CD14-positive monocyte (primary cell): ENCODE results near the gene ETV1. TPM values are rescaled to one million over a fixed set of nuclear protein-coding genes. Genes with fewer than 3 reads are reported as not detected.

Source experiments
- DNase-seq, 3 donors: peaks; one replicate each; pipeline ENCODE4 v3.0.0-alpha.2; 2011 to 2022
- H2AFZ ChIP-seq: 2 replicates; pipeline ENCODE4 v1.6.0; 2012; ENCODE audit warnings: mild to moderate bottlenecking, low read depth, low read length, inconsistent platforms; ENCODE audit not compliant: insufficient read depth, poor library complexity, severe bottlenecking
- H3K27ac ChIP-seq, 2 donors: 1 replicate in 1 of 2; 2 replicates in 1 of 2; pipeline ENCODE4 v1.5.1; 2012 to 2013; ENCODE audit warnings: low read length in 2 of 2, control low read depth in 1 of 2, inconsistent platforms in 1 of 2, low read depth in 1 of 2, mild to moderate bottlenecking in 1 of 2
- H3K27me3 ChIP-seq, 2 donors: one replicate each; pipeline versions ENCODE4 v1.6.0 to v1.6.1; 2011 to 2013; ENCODE audit warnings: low read length in 2 of 2; ENCODE audit not compliant: control insufficient read depth in 2 of 2, insufficient read depth in 2 of 2
- H3K36me3 ChIP-seq, 2 donors: replicated peaks in 1 of 2; 1 replicate in 1 of 2; 2 replicates in 1 of 2; pipeline versions ENCODE4 v1.5.1 to v1.6.1; 2012 to 2013; ENCODE audit warnings: low read length in 2 of 2, control low read depth in 1 of 2, inconsistent platforms in 1 of 2, mild to moderate bottlenecking in 1 of 2; ENCODE audit not compliant: insufficient read depth in 2 of 2, control insufficient read depth in 1 of 2
- H3K4me1 ChIP-seq, 2 donors: 1 replicate in 1 of 2; 2 replicates in 1 of 2; pipeline versions ENCODE4 v1.5.1 to v1.6.1; 2012 to 2013; ENCODE audit warnings: low read length in 2 of 2, control low read depth in 1 of 2, inconsistent platforms in 1 of 2, mild to moderate bottlenecking in 1 of 2, moderate library complexity in 1 of 2; ENCODE audit not compliant: insufficient read depth in 2 of 2, control insufficient read depth in 1 of 2
- H3K4me2 ChIP-seq: replicated peaks from 2 replicates; pipeline ENCODE3; 2012; ENCODE audit warnings: low read length, moderate library complexity, mild to moderate bottlenecking; ENCODE audit not compliant: poor library complexity, severe bottlenecking; ENCODE audit errors: extremely low read depth
- H3K4me3 ChIP-seq, 3 experiments: fragments of 200-600 bp in 1 of 3; sonication (generic) in 1 of 3; replicated peaks in 1 of 3; 1 replicate in 2 of 3; 2 replicates in 1 of 3; pipeline ENCODE4 v1.5.1; 2011 to 2013; ENCODE audit warnings: low read length in 3 of 3, mild to moderate bottlenecking in 3 of 3, control low read depth in 2 of 3, low read depth in 2 of 3, inconsistent platforms in 1 of 3, moderate library complexity in 1 of 3
- H3K79me2 ChIP-seq: 2 replicates; pipeline ENCODE4 v1.6.0; 2012; ENCODE audit warnings: mild to moderate bottlenecking, control low read depth, inconsistent platforms, low read length, moderate library complexity; ENCODE audit not compliant: insufficient read depth
- H3K9ac ChIP-seq: 2 replicates; pipeline ENCODE4 v1.6.0; 2017; ENCODE audit warnings: low read length, mild to moderate bottlenecking; ENCODE audit not compliant: insufficient read depth, poor library complexity, severe bottlenecking
- H3K9me3 ChIP-seq, 2 donors: replicated peaks in 1 of 2; 1 replicate in 1 of 2; 2 replicates in 1 of 2; pipeline versions ENCODE4 v1.5.1 to v1.6.1; 2012 to 2013; ENCODE audit warnings: low read length in 2 of 2, control low read depth in 1 of 2; ENCODE audit not compliant: control insufficient read depth in 1 of 2, insufficient read depth in 1 of 2
- H4K20me1 ChIP-seq: 2 replicates; pipeline ENCODE4 v1.6.0; 2012; ENCODE audit warnings: mild to moderate bottlenecking, low read length, control low read depth, moderate library complexity; ENCODE audit not compliant: insufficient read depth
- H3K27ac Mint-ChIP-seq, 7 donors: one replicate each; pipeline ENCODE4 v1.8.0; 2020; ENCODE audit warnings: mild to moderate bottlenecking in 7 of 7, mixed read lengths in 7 of 7, moderate library complexity in 6 of 7, inconsistent platforms in 2 of 7
- H3K27me3 Mint-ChIP-seq, 3 donors: one replicate each; pipeline ENCODE4 v1.8.0; 2021 to 2022; ENCODE audit warnings: low read depth in 3 of 3, mild to moderate bottlenecking in 3 of 3, mixed read lengths in 3 of 3, moderate library complexity in 3 of 3, inconsistent platforms in 1 of 3
- H3K36me3 Mint-ChIP-seq, 2 donors: one replicate each; pipeline ENCODE4 v1.8.0; 2020; ENCODE audit warnings: mixed read lengths in 2 of 2, inconsistent platforms in 1 of 2, mild to moderate bottlenecking in 1 of 2
- H3K4me1 Mint-ChIP-seq: one replicate; pipeline ENCODE4 v1.8.0; 2020; ENCODE audit warnings: mild to moderate bottlenecking, mixed read lengths
- H3K4me3 Mint-ChIP-seq, 2 donors: one replicate each; pipeline ENCODE4 v1.8.0; 2020; ENCODE audit warnings: mild to moderate bottlenecking in 2 of 2, mixed read lengths in 2 of 2, moderate library complexity in 1 of 2
- H3K9me3 Mint-ChIP-seq, 7 donors: one replicate each; pipeline ENCODE4 v1.8.0; 2020 to 2022; ENCODE audit warnings: mixed read lengths in 7 of 7, mild to moderate bottlenecking in 6 of 7, moderate library complexity in 6 of 7, inconsistent platforms in 2 of 7
- WGBS: methylation state at CpG from one replicate; pipeline ENCODE4 v1.1.5; 2013; ENCODE audit warnings: missing lambda C conversion rate; ENCODE audit not compliant: insufficient coverage; 5-methylcytosine and 5-hydroxymethylcytosine counted together
- intact Hi-C, 2 donors: fragments of 100-400 bp; cut with micrococcal nuclease; formaldehyde crosslinking; loops; one replicate each; pipeline versions ENCODE4 v1.15.0 to v1.15.1; 2023
- polyA plus RNA-seq, 3 donors: library from polyadenylated mRNA; depleted of rRNA in 1 of 3; unstranded in 2 of 3; stranded (reverse) in 1 of 3; fragments of 300-500 nt in 2 of 3; fragments of >200 nt in 1 of 3; fragmentation: Illumina TruSeq in 2 of 3; gene quantifications; 1 replicate in 2 of 3; 2 replicates in 1 of 3; pipeline ENCODE4 v1.2.3, GENCODE V29; 2012 to 2021
- TF ChIP-seq, protein P1 (sequence below): fragments of 200-600 bp; IDR thresholded peaks from one replicate; pipeline ENCODE4 v1.8.0; 2022; ENCODE audit warnings: antibody characterized with exemption, mild to moderate bottlenecking

Gene ETV1
- polyA plus RNA-seq, 3 donors: not detected

DNA sequence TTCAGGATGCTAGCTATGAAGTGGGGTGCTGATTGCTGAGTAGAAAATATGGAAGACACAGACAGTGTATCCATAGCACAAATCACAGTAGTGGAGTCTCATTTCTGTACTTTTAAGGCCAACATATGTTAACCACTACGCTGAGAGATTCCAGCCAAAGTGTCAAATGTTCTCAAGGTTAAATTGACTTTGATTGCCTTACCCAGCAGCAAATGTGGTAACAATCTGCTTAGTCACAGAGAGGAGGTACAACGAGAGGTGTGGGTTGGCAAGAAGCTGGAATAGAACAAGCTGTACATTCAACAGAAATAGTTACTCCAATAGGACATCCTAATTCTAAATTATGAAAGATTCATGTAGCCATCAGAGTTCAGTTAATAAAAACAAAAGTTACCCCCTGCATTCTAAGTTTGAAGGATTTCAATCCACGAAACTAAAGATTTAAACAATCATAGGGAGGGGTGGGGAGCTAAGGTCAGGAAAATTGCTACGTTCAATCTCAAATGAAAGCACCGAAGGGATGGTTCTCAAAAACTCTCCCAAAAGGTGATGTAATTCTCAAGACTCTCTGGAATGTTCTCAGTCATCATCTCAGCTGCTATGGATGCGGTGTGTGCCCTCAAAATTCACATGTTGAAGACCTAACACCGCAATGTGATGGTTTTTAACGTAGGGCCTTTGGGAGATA, 137.0 kb downstream of the ETV1 start:
- Histone ChIP-seq H3K27me3 (peaks cover 40 to 43% of the 10 kb centered on the region in 2 donors), H3K36me3 (no peaks in the 10 kb centered on the region), H3K4me1 (peaks cover 12 to 15% of the 10 kb centered on the region in 2 donors), H3K9me3 (no peaks in the 10 kb centered on the region), H3K4me3 (no peak overlapping the region), H3K9ac (no peak overlapping the region), H3K4me2 (no peak overlapping the region), H3K27ac (no peak overlapping the region), H3K79me2 (no peaks in the 10 kb centered on the region), H4K20me1 (no peaks in the 10 kb centered on the region), H2AFZ (no peak overlapping the region)
- 100% methylated on average over 3 of the region's 8 CpGs for WGBS
- Mint-ChIP-seq H3K27ac (no peak overlapping the region), H3K4me3 (peak overlapping the region in 1 of 2 donors; percentile 32), H3K27me3 (peaks cover 41 to 63% (median 61%) of the 10 kb centered on the region in 3 donors), H3K4me1 (peaks cover 16% of the 10 kb centered on the region), H3K9me3 (peaks cover 1 to 10% (median 3%) of the 10 kb centered on the region in 7 donors), H3K36me3 (no peaks in the 10 kb centered on the region)
- TF ChIP-seq, protein P1, sequence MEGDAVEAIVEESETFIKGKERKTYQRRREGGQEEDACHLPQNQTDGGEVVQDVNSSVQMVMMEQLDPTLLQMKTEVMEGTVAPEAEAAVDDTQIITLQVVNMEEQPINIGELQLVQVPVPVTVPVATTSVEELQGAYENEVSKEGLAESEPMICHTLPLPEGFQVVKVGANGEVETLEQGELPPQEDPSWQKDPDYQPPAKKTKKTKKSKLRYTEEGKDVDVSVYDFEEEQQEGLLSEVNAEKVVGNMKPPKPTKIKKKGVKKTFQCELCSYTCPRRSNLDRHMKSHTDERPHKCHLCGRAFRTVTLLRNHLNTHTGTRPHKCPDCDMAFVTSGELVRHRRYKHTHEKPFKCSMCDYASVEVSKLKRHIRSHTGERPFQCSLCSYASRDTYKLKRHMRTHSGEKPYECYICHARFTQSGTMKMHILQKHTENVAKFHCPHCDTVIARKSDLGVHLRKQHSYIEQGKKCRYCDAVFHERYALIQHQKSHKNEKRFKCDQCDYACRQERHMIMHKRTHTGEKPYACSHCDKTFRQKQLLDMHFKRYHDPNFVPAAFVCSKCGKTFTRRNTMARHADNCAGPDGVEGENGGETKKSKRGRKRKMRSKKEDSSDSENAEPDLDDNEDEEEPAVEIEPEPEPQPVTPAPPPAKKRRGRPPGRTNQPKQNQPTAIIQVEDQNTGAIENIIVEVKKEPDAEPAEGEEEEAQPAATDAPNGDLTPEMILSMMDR: no peak
- no peak for DNase-seq
- intact Hi-C loops: no loop called here

DNA sequence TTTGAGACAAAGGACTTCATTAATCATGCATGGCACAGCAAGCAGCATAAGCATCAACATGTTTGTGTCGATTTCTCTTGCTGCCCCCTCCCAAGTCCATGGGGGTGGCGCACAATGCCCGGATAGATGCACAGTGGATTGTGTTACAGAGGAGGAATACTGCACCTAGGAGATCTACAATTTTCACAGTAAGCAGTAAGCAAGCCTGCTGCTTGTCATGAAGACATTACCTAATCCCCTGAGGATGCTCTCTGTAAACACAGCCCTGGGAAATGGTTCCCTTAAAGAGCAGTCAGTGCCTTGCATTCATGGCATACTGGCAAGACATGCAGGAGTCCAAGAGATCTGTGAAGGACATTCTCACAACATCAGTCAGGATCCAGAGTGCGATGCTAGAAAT, 137.7 kb downstream of the ETV1 start:
- Histone ChIP-seq H2AFZ (no peak overlapping the region), H3K4me2 (no peak overlapping the region), H3K9me3 (no peaks in the 10 kb centered on the region), H4K20me1 (no peaks in the 10 kb centered on the region), H3K9ac (no peak overlapping the region), H3K27ac (no peak overlapping the region), H3K36me3 (no peaks in the 10 kb centered on the region), H3K4me1 (peaks cover 12 to 15% of the 10 kb centered on the region in 2 donors), H3K79me2 (no peaks in the 10 kb centered on the region), H3K4me3 (no peak overlapping the region), H3K27me3 (peaks cover 41 to 43% of the 10 kb centered on the region in 2 donors)
- H3K27me3 Mint-ChIP-seq: peaks cover 36 to 62% (median 58%) of the 10 kb centered on the region in 3 donors
- H3K27ac Mint-ChIP-seq: no peak overlapping the region
- no CpG with 5 or more reads among the region's 4 CpGs for WGBS
- no peak for DNase-seq
- peaks cover 16% of the 10 kb centered on the region for H3K4me1 Mint-ChIP-seq
- TF ChIP-seq, protein P1: no peak
- peak overlapping the region in 1 of 2 donors; percentile 46 for H3K4me3 Mint-ChIP-seq
- peaks cover 1 to 10% (median 3%) of the 10 kb centered on the region in 7 donors for H3K9me3 Mint-ChIP-seq
- H3K36me3 Mint-ChIP-seq: no peaks in the 10 kb centered on the region
- intact Hi-C loops: no loop called here
